Stimulated activated CD4-positive, alpha-beta T cell treated with anti-CD3 and anti-CD28 coated beads, Interleukin-1b, Interleukin-23, amount 100 ng/mL, for 24 hours (primary cell): ENCODE data around the gene SLC35A1.

Source experiments
- DNase-seq, 4 experiments: peaks; one replicate each; pipeline ENCODE4 v3.0.0-alpha.2; 2020; ENCODE audit warnings: low read depth in 4 of 4, low spot score in 1 of 4

The SLC35A1 gene

DNA sequence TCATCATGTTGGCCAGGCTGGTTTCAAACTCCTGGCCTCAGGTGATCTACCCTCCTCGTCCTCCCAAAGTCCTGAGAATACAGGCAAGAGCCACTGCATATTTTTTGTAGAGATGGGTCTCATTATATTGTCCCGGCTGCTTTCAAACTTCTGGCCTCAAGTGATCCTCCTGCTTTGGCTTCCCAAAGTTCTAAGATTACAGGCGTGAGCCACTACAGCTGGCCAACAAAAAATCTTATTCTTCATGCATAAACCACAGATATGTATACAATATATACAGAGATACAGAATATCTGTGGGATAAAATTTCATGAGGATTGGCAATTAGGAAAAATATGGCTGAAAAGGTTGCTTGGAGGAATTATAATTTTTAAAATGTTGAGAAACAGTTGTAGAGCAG is 49.9 kb downstream of the SLC35A1 start:
- DNase-seq: no peak

DNA sequence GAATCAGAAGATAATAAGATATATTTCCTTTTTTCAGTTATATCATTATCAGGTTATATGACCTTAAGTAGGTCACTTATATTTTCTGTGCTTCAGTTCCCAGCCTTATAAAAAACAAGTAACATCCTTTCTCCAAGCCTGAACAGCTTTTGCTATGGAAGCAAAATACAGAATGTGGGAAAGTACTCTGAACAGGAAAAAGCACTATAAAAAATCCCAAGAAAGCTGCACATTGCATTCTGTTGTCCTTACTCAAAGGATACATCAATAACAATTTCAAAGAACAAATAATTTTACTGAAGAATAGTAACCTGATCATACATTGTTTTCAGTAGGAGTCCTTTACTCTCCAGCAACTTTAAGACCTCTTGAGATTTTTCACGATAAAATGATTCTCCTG is 56.4 kb downstream of the SLC35A1 start:
- DNase-seq: no peak

DNA sequence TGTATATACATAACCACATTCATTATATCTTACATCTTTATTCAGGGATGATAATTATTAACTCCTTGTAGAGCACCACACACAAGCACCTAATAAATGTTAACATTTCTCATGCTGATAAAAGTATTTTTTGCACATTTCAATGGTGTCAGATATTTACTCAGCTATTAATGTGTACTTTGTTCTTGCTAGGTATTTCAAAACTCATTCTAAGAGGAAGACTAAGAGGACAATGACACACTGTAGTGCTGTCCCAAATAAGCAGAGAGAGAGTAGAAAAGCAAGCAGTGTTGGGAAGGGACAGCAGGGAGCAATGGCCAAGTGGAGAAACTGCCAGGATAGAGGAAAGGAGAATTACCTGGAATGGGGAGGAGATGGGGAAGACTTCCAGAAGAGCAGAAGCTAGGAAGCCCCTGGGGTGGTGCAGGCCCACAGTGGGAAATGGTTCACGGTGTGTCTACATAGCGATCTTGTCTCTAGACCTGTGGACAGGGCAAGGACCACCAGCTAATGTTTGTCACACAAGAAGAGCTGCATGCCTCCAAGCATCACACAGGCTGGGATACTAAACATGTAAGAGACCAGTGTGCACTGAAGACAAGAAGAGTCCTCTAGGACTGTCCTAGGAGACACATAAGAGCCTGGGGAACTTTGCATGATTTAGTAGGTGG is 61.7 kb downstream of the SLC35A1 start:
- DNase-seq: no peak

DNA sequence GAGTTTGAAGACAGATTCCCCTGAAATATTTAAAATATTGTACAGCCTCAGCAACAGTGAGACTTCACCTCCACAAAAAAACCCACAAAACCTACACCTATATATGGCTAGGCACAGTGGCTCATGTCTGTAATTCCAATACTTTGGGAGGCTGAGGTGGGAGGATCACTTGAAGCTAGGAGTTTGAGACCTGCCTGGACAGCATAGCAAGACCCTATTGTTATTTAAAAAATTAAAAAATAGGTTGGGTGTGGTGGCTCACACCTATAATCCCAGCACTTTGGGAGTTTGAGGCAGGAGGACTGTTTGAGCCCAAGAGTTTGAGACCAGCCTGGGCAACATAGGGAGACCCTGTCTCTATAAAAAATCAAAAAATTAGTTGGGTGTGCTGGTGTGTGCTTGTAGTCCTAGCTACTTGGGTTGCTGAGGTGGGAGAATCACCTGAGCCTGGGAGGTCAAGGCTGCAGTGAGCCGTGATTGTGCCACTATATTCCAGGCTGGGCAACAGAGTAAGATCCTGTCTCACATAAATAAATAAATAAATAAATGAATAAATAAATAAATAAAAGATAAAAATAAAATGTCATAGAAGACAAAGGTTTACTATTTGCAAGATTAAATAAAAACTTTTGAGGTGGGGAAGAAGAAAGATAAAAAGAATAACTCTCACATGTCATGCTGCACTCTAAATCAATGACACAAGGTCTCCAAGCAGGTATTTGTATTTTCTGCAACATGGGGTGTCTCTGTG is 65.9 kb downstream of the SLC35A1 start:
- DNase-seq: no peak

DNA sequence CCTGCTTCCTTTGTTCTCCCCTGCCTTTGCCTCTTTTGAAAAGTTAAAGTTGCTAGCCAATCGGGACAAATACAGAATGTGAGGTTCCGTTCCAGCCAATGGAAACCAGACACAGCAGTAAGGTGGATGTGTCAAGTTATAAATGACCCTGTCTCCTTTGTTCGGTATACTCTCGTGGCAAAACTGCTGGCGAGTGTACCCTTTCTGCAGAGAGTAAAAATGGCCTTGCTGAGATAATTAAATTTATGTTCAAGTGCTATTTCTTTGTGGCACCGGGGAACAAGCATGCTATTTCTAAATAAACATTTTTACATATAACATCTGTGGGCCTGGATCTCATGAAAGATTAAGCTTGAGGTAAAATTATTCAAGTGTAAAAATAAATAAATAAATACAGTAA is 66.8 kb downstream of the SLC35A1 start:
- no peak for DNase-seq

DNA sequence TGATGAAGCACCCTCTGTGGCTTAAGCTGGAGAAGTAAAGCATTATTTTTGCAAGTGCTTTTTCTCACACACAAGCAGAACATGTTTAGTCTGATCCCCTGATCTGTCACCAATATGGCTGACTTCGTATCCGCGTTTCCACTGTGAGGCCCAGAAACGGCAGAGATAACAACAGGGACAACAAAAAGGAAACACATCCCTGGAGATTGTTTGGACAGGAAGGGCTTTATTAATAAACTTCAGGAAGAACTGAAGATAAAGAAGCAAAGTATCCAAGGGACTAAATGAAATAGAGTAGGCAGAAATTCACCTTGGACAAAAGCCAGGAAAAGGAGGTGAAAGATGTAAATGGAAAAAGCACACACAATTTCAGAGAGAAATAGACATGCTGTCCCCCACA is 67.8 kb downstream of the SLC35A1 start:
- no peak for DNase-seq

DNA sequence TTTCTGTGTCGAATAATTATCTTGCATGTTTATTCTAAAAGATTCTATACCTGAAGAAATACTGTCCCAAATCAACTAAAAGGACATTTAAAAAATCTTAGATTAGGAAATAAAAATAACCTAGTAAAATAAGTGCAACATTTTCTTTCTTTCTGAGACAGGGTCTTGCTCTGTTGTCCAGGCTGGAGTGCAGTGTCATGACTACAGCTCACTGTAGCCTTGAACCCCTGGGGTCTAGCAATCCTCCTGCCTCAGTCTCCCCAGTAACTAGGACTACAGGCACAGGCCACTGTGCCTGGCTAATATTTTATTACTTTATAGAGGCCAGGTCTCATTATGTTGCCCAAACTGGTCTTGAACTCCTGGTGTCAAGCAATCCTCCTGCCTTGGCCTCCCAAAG is 68.3 kb downstream of the SLC35A1 start:
- no peak for DNase-seq

DNA sequence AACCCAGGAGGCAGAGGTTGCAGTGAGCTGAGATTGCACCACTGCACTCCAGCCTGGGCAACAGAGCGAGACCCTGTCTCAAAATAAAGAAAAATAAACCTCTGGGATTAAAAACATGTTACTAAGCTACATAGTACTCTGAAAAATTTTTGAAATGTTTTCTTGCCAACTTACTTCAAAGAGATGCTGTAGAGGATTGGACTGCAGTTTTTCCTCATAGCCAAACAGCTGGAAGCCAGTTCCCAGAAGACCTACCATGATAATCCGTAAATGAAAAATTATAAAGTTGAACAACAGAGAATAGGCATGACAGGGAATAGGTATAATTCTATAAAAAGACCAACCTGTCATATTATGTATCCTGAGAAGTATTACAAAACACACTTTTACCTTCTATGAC is 69.0 kb downstream of the SLC35A1 start:
- DNase-seq: no peak

DNA sequence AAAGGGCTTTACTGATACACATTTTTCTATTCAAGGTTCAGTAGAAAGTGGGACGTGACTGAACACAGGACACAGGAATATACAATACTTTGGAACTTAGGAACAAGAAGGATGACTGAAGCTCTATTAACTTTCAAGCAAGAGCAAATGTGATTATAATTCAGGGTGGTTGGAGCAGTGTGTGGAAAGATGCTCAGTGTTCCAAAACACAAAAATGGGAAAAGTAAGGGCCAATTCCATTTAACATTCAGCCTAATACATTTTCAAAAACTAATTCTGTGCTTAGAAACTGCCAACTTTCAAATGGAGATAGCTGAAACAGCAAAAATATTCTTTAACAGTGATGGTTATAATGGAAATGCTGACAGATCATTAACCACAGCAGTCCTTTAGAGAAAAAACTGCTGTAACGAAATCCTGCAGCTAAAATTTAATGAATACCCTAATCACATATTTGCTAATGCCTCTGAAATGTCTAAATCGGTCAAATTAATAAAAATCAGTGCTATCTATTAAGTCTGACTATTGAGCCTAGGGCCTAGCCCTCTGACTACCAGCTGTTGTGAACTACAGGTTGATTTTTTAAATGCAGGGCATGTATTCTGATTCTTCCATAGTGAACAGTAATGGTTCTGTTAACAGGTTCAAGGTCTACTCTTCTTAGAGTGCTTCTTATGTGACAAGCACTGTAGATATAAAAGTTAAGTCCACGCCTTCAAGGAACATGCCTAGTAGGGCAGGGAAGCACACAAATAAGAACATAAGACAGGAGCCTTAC is 71.1 kb downstream of the SLC35A1 start:
- no peak for DNase-seq

DNA sequence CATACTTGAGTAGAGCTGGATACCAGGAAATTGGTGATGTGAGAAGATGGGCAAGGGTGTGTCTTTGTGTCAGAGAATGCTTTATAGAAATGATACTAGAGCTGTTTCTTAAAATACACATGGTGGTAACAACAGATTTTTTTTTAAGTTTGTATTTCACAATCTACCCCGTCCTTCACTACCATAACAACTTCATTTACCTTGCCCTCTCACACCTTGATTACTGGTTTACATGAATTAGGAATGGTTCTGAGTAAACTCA is 71.6 kb downstream of the SLC35A1 start:
- no peak for DNase-seq

DNA sequence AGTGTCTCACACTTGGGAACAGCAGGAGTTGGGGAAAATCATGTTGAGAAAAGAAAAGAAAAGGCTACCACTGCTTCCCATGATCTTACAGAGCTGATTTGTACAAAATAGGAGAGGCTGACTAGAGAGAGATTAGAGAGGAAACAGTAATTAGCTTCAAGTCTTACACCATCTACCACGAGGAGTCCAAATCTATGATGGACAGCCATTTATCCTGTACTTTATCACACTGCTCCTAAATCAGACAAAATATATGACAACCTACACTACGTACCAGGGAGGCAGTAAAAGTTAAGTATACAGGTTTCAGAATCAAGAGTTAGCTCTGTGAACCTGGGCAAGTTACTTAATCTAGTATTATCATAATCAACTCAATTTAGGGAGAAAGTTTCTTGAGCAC is 79.0 kb downstream of the SLC35A1 start:
- no peak for DNase-seq

DNA sequence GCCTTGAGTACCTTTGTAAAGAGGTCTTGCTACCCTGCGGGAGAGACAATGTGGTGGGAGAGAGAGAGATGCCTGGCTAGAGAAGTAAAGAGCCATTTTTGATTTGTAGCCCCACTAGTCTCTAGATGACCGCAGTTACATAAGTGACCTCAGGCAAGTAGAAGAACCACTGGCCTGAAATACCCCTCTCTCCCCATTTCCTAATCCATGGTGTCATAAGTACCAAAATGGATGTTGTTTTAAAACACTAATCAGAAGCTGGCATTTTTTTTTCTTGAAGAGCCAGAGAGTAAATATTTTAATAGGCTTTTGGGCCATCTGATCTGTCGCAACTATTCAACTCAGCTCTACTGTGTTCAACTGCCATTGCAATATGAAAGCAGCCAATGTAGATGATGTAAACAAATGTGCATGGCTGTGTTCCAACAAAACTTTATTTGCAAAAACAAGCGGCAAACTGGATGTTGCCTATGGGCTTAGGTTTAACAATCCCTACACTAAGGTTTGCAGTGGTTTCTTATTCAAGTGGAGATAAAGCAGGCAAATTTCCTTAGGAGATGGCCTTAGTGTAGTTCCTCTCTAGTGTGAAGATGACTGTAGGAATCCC is 80.5 kb downstream of the SLC35A1 start:
- DNase-seq: no peak

DNA sequence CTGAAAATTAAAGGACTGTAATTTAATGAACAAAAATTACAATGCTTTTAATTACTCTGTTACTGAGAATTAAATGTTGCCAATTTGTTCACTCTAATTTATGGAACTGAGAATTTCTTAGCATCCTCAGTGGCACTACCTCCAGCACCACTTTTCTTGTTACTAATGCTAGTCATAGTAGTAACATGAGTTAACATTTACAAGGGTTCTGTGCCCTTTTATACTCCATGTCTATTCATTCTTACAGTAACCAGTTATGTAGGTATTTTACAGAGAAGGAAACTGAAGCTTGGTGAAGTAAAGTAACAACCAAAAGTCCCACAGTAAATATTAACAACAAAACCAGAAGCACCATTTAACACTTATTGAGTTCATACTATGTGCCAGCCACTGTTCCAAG is 82.7 kb downstream of the SLC35A1 start:
- no peak for DNase-seq

DNA sequence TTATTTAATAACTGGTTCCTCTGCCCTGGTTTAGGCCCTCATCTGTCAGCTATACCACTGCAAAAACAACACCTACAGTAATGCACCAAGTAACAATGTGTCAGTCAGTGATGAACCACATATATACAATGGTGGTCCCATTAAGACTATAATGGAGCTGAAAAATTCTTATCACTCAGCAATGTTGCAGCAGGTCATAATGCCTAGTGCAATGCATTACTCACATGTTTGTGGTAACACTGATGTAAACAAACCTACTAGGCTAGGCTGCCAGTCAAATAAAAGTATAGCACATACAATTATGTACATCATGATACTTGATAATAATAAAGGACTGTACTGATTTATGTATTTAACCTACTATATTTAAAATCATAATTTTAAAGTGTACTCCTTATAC is 85.7 kb downstream of the SLC35A1 start:
- no peak for DNase-seq

DNA sequence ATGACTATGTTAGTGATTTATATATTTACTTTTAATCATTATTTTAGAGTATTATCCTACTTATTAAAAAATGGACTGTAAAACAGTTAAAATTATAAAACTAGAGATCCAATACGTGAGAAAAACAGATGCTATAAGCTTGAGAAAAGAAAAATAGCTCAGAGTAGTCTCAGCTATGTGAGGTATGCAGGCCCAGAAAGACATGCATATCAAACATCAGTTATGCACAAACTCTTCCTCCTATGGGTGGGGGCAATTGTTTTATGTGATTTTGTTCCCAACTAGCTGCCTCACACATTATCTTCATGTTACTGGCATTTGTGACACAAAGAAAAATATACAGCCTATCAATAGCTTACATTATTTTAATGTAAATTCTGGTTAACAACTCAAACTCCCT is 88.2 kb downstream of the SLC35A1 start:
- no peak for DNase-seq
